GM23338 (cell line): ENCODE measurements around the gene CDK5. TPM values are rescaled to one million over a fixed set of nuclear protein-coding genes. Genes with fewer than 3 reads are reported as not detected.

ENCODE experiments used
- ATAC-seq: fragments of 200-7000 bp; cut with Tn5 transposase; 3 replicates; pipeline ENCODE4 v1.9.1; 2020
- DNase-seq: peaks from one replicate; pipeline ENCODE4 v3.0.0-alpha.2; 2015; ENCODE audit warnings: low spot score
- H2AFZ ChIP-seq: fragments of 200-600 bp; sonication (generic); 2 replicates; pipeline ENCODE4 v1.8.0; 2016; ENCODE audit warnings: antibody characterized with exemption, mild to moderate bottlenecking, moderate library complexity
- H3F3A ChIP-seq: fragments of 200-600 bp; sonication (generic); replicated peaks from 2 replicates; pipeline ENCODE4 v1.8.0; 2017; ENCODE audit warnings: antibody characterized with exemption, mixed run types, low read depth
- H3K27ac ChIP-seq: fragments of 200-600 bp; sonication (generic); 2 replicates; pipeline ENCODE4 v1.6.1; 2016; ENCODE audit warnings: low read depth
- H3K27me3 ChIP-seq: fragments of 200-600 bp; sonication (generic); 2 replicates; pipeline ENCODE4 v1.8.0; 2016; ENCODE audit warnings: mild to moderate bottlenecking, mixed run types, moderate library complexity; ENCODE audit not compliant: insufficient read depth
- H3K36me3 ChIP-seq: fragments of 200-600 bp; sonication (generic); 2 replicates; pipeline ENCODE4 v1.8.0; 2016; ENCODE audit warnings: mild to moderate bottlenecking; ENCODE audit not compliant: insufficient read depth
- H3K4me1 ChIP-seq: fragments of 200-600 bp; sonication (generic); 2 replicates; pipeline ENCODE4 v1.8.0; 2016; ENCODE audit warnings: mild to moderate bottlenecking, moderate library complexity; ENCODE audit not compliant: insufficient read depth
- H3K4me2 ChIP-seq: fragments of 200-600 bp; sonication (generic); 2 replicates; pipeline ENCODE4 v1.7.1; 2017; ENCODE audit warnings: mixed run types
- H3K4me3 ChIP-seq: fragments of 200-600 bp; sonication (generic); 2 replicates; pipeline ENCODE4 v1.6.1; 2016; ENCODE audit warnings: mixed run types
- H3K79me2 ChIP-seq: fragments of 200-600 bp; sonication (generic); replicated peaks from 2 replicates; pipeline ENCODE4 v1.8.0; 2017; ENCODE audit warnings: mild to moderate bottlenecking; ENCODE audit not compliant: insufficient read depth
- H3K9me2 ChIP-seq: fragments of 200-600 bp; sonication (generic); 2 replicates; pipeline ENCODE4 v1.8.0; 2017; ENCODE audit not compliant: insufficient read depth
- H4K20me1 ChIP-seq: fragments of 200-600 bp; sonication (generic); replicated peaks from 2 replicates; pipeline ENCODE4 v1.8.0; 2017; ENCODE audit warnings: mild to moderate bottlenecking; ENCODE audit not compliant: insufficient read depth
- H3K27ac Mint-ChIP-seq: 2 replicates; pipeline ENCODE4 v1.8.0; 2020; ENCODE audit warnings: inconsistent platforms, mild to moderate bottlenecking, moderate library complexity, mixed read lengths
- H3K27me3 Mint-ChIP-seq: 3 replicates; pipeline ENCODE4 v1.8.0; 2022; ENCODE audit warnings: low read depth, mild to moderate bottlenecking, moderate library complexity, mixed read lengths, inconsistent platforms; ENCODE audit not compliant: insufficient read depth, poor library complexity
- H3K36me3 Mint-ChIP-seq: 3 replicates; pipeline ENCODE4 v1.8.0; 2021; ENCODE audit warnings: low read depth, mild to moderate bottlenecking, inconsistent platforms, moderate library complexity, mixed read lengths
- H3K4me1 Mint-ChIP-seq: 3 replicates; pipeline ENCODE4 v1.8.0; 2020; ENCODE audit warnings: mild to moderate bottlenecking, inconsistent platforms, mixed read lengths
- H3K4me3 Mint-ChIP-seq: 3 replicates; pipeline ENCODE4 v1.8.0; 2021; ENCODE audit warnings: moderate library complexity, mild to moderate bottlenecking, inconsistent platforms, mixed read lengths
- H3K9me3 Mint-ChIP-seq: 3 replicates; pipeline ENCODE4 v1.8.0; 2020; ENCODE audit warnings: moderate library complexity, mild to moderate bottlenecking, inconsistent platforms, mixed read lengths
- CREB1 ChIP-seq: fragments of 250-450 bp; sonication (Bioruptor Pico); IDR thresholded peaks from 2 replicates; pipeline ENCODE4 v1.5.0; 2020; ENCODE audit warnings: low read depth, mild to moderate bottlenecking, moderate library complexity
- CTCF ChIP-seq, 2 experiments: fragments of 200-600 bp in 1 of 2; sonication (generic) in 1 of 2; conservative IDR thresholded peaks; 2 replicates each; pipeline versions ENCODE4 v1.5.1 to v1.6.1; 2016 to 2017; ENCODE audit warnings: antibody characterized with exemption in 2 of 2, low read depth in 2 of 2, mild to moderate bottlenecking in 2 of 2, moderate library complexity in 1 of 2
- ETS1 ChIP-seq: IDR thresholded peaks from 2 replicates; pipeline ENCODE4 v1.6.1; 2016; ENCODE audit warnings: antibody characterized with exemption
- EZH2 ChIP-seq: fragments of 200-600 bp; sonication (generic); IDR thresholded peaks from one replicate; pipeline ENCODE4 v1.8.0; 2017; ENCODE audit warnings: antibody characterized with exemption, mild to moderate bottlenecking, low read depth; ENCODE audit not compliant: unreplicated experiment
- EZH2phosphoT487 ChIP-seq: fragments of 200-600 bp; sonication (generic); IDR thresholded peaks from one replicate; pipeline ENCODE4 v1.8.1; 2018; ENCODE audit warnings: antibody characterized with exemption; ENCODE audit not compliant: unreplicated experiment
- JUNB ChIP-seq: IDR thresholded peaks from one replicate; pipeline ENCODE4 v1.6.1; 2016; ENCODE audit warnings: antibody characterized with exemption; ENCODE audit not compliant: unreplicated experiment
- NANOG ChIP-seq: IDR thresholded peaks from 2 replicates; pipeline ENCODE4 v1.6.1; 2016; ENCODE audit warnings: antibody characterized with exemption, borderline replicate concordance
- POLR2AphosphoS5 ChIP-seq: IDR thresholded peaks from 2 replicates; pipeline ENCODE4 v1.6.1; 2016; ENCODE audit warnings: antibody characterized with exemption, low read depth
- REST ChIP-seq: IDR thresholded peaks from one replicate; pipeline ENCODE4 v1.6.1; 2018; ENCODE audit warnings: antibody characterized with exemption; ENCODE audit not compliant: unreplicated experiment
- STAT1 ChIP-seq: IDR thresholded peaks from one replicate; pipeline ENCODE4 v1.6.1; 2016; ENCODE audit warnings: antibody characterized with exemption; ENCODE audit not compliant: unreplicated experiment
- ZNF114 ChIP-seq: fragments of 250-450 bp; sonication (Bioruptor Pico); IDR thresholded peaks from 2 replicates; pipeline ENCODE4 v1.5.0; 2020; ENCODE audit warnings: mild to moderate bottlenecking, moderate library complexity
- ZNF462 ChIP-seq: fragments of 250-450 bp; sonication (Bioruptor Pico); IDR thresholded peaks from 2 replicates; pipeline ENCODE4 v1.5.0; 2020; ENCODE audit warnings: mild to moderate bottlenecking, moderate library complexity
- polyA plus RNA-seq: library from polyadenylated mRNA; unstranded; fragments of >200 nt; fragmentation: Nextera tagmentation; extraction: Ambion mirVana; gene quantifications from 2 replicates; pipeline ENCODE4 v1.2.1, GENCODE V29; 2016
- total RNA-seq: library from RNA; depleted of rRNA; stranded (reverse); fragments of >200 nt; shearing (Covaris generic); gene quantifications from 2 replicates; pipeline ENCODE4 v1.2.3, GENCODE V29; 2014

Gene CDK5
- total and polyA plus RNA-seq, 2 experiments from 2014 or later = 19.8 to 27.1 TPM

- TF ChIP-seq EZH2 = no peak
- no peak for TF ChIP-seq ZNF114
- TF ChIP-seq STAT1 = no peak
These were observed 33.2 kb downstream of the CDK5 start, which contains the start of gene ATG9B (continued) for GRCh38 chr7:151024435-151025056.

- H3K27me3 ChIP-seq = peaks cover 47% of the 10 kb centered on the region
- H3K4me2 ChIP-seq = no peak overlapping the region
- no peaks in the 10 kb centered on the region; the same call in 1 of the 2 replicates for H3F3A ChIP-seq
- H3K79me2 ChIP-seq = no peaks in the 10 kb centered on the region
- Mint-ChIP-seq H3K27ac (no peak overlapping the region), H3K27me3 (peaks cover 27% of the 10 kb centered on the region), H3K4me3 (no peak overlapping the region), H3K9me3 (peaks cover 4% of the 10 kb centered on the region; the same call in 2 of the 3 replicates), H3K4me1 (peaks cover 35% of the 10 kb centered on the region), H3K36me3 (peaks cover 4% of the 10 kb centered on the region)
- H3K4me1 ChIP-seq = peaks cover 15% of the 10 kb centered on the region
- H3K9me2 ChIP-seq = no peaks in the 10 kb centered on the region
- no peak overlapping the region for H3K27ac ChIP-seq
- ATAC-seq (no peak), DNase-seq (no peak)
- H4K20me1 ChIP-seq = no peaks in the 10 kb centered on the region
- no peaks in the 10 kb centered on the region; the same call in 1 of the 2 replicates for H3K36me3 ChIP-seq
- no peak overlapping the region for H3K4me3 ChIP-seq
- H2AFZ ChIP-seq = no peak overlapping the region
- no peak for TF ChIP-seq CTCF (conservative IDR thresholded peaks at IDR 0.05; ENCODE audit: low read depth in 2 of 2)
- TF ChIP-seq CREB1 (CRISPR knock-in tag) = no peak
- no peak for TF ChIP-seq STAT1
- no peak for TF ChIP-seq EZH2phosphoT487
- TF ChIP-seq EZH2 = no peak
- no peak for TF ChIP-seq POLR2AphosphoS5
- TF ChIP-seq ZNF462 (CRISPR knock-in tag) = no peak
- TF ChIP-seq JUNB = no peak
- no peak for TF ChIP-seq REST
- no peak for TF ChIP-seq ZNF114
- no peak for TF ChIP-seq ETS1
- TF ChIP-seq NANOG = no peak
These were observed 34.5 kb downstream of the CDK5 start for GRCh38 chr7:151023232-151023631.
